Tibial nerve (tissue), 4 donors: ENCODE measurements around the gene JAZF1.

Source experiments
- CTCF ChIP-seq, 5 experiments: fragments of 200-600 bp in 3 of 5; fragments of 450-650 bp in 2 of 5; sonication (generic) in 3 of 5; IDR thresholded peaks; one replicate each; pipeline ENCODE4 v1.5.1; 2016 to 2019; ENCODE audit warnings: antibody characterized with exemption in 5 of 5, mild to moderate bottlenecking in 3 of 5, moderate library complexity in 2 of 5
- EP300 ChIP-seq, 2 donors: sonication (generic); formaldehyde crosslinking; IDR thresholded peaks; one replicate each; pipeline ENCODE4 v1.6.1; 2017; ENCODE audit warnings: antibody characterized with exemption in 2 of 2, mild to moderate bottlenecking in 1 of 2
- POLR2A ChIP-seq, 2 donors: fragments of 450-650 bp; IDR thresholded peaks; one replicate each; pipeline ENCODE4 v1.6.1; 2017; ENCODE audit warnings: antibody characterized with exemption in 2 of 2, mild to moderate bottlenecking in 2 of 2, moderate library complexity in 2 of 2

- TF ChIP-seq CTCF (IDR thresholded peaks at IDR 0.05), result no peak
- TF ChIP-seq POLR2A (IDR thresholded peaks at IDR 0.05), result no peak
- no peak for TF ChIP-seq EP300 (IDR thresholded peaks at IDR 0.05)
Measured at GRCh38 chr7:28123752-28124151, 56.8 kb downstream of the JAZF1 start.
